ENCODE measurements around the gene GALNT9. TPM values are rescaled to one million over a fixed set of nuclear protein-coding genes. Genes with fewer than 3 reads are reported as not detected.

The GALNT9 gene
- total and polyA plus RNA-seq, 2 donors (not counting 1 experiment from before 2014, with no cell fraction given): 0.10 to 2.8 TPM

GRCh38 chr12:132166801-132167591 is 162.4 kb downstream of the GALNT9 start:
- no peak overlapping the region for H3K27ac ChIP-seq (ENCODE audit: insufficient read depth, low read length)
- peaks cover 8% of the 10 kb centered on the region for H3K4me1 ChIP-seq (ENCODE audit: control insufficient read depth, extremely low read depth, insufficient read depth, low read length)
- no peak overlapping the region for H3K4me2 ChIP-seq (ENCODE audit: extremely low read depth, insufficient read depth, low read length)
- no peak overlapping the region for H3K9ac ChIP-seq (ENCODE audit: insufficient read depth, low read length)
- TF ChIP-seq CTCF (conservative IDR thresholded peaks at IDR 0.05 in 1 of 2, IDR thresholded peaks at IDR 0.05 in 1 of 2; ENCODE audit: low read depth in 1 of 2, low read length in 2 of 2): no peak
- no peak for TF ChIP-seq EZH2 (IDR thresholded peaks at IDR 0.05; ENCODE audit: low read length, missing control alignments)
- H3K9me3 ChIP-seq (ENCODE audit: control insufficient read depth, insufficient read depth, low read depth, low read length): no peaks in the 10 kb centered on the region
- no peak overlapping the region for H3K4me3 ChIP-seq (replicated peaks in 1 of 4; ENCODE audit: control extremely low read depth in 1 of 4, insufficient read depth in 1 of 4, low read depth in 3 of 4, low read length in 4 of 4)
- DNase-seq (ENCODE audit: low read depth in 2 of 2): no peak
- no peaks in the 10 kb centered on the region for H3K36me3 ChIP-seq (ENCODE audit: control insufficient read depth, insufficient read depth, low read length)
- H3K27me3 ChIP-seq (ENCODE audit: control insufficient read depth, insufficient read depth, low read length): peaks cover 2% of the 10 kb centered on the region
- no peaks in the 10 kb centered on the region for H4K20me1 ChIP-seq (ENCODE audit: control insufficient read depth, extremely low read depth, insufficient read depth, low read length)
- H3K79me2 ChIP-seq (ENCODE audit: control insufficient read depth, insufficient read depth, low read length): no peaks in the 10 kb centered on the region
- H2AFZ ChIP-seq (ENCODE audit: low read length): no peak overlapping the region

GRCh38 chr12:132166093-132166492 is 163.3 kb downstream of the GALNT9 start:
- no peak overlapping the region for H2AFZ ChIP-seq (ENCODE audit: low read length)
- H3K4me3 ChIP-seq (replicated peaks in 1 of 4; ENCODE audit: control extremely low read depth in 1 of 4, insufficient read depth in 1 of 4, low read depth in 3 of 4, low read length in 4 of 4): no peak overlapping the region
- no peak overlapping the region for H3K9ac ChIP-seq (ENCODE audit: insufficient read depth, low read length)
- no peaks in the 10 kb centered on the region for H3K9me3 ChIP-seq (ENCODE audit: control insufficient read depth, insufficient read depth, low read depth, low read length)
- no peak for DNase-seq (ENCODE audit: low read depth in 2 of 2)
- H3K4me2 ChIP-seq (ENCODE audit: extremely low read depth, insufficient read depth, low read length): no peak overlapping the region
- H4K20me1 ChIP-seq (ENCODE audit: control insufficient read depth, extremely low read depth, insufficient read depth, low read length): no peaks in the 10 kb centered on the region
- H3K27ac ChIP-seq (ENCODE audit: insufficient read depth, low read length): no peak overlapping the region
- H3K79me2 ChIP-seq (ENCODE audit: control insufficient read depth, insufficient read depth, low read length): no peaks in the 10 kb centered on the region
- H3K36me3 ChIP-seq (ENCODE audit: control insufficient read depth, insufficient read depth, low read length): no peaks in the 10 kb centered on the region
- peaks cover 9% of the 10 kb centered on the region for H3K4me1 ChIP-seq (ENCODE audit: control insufficient read depth, extremely low read depth, insufficient read depth, low read length)
- TF ChIP-seq EZH2 (IDR thresholded peaks at IDR 0.05; ENCODE audit: low read length, missing control alignments) (no peak), CTCF (conservative IDR thresholded peaks at IDR 0.05 in 1 of 2, IDR thresholded peaks at IDR 0.05 in 1 of 2; ENCODE audit: low read depth in 1 of 2, low read length in 2 of 2) (no peak)
- no peaks in the 10 kb centered on the region for H3K27me3 ChIP-seq (ENCODE audit: control insufficient read depth, insufficient read depth, low read length)

DNA sequence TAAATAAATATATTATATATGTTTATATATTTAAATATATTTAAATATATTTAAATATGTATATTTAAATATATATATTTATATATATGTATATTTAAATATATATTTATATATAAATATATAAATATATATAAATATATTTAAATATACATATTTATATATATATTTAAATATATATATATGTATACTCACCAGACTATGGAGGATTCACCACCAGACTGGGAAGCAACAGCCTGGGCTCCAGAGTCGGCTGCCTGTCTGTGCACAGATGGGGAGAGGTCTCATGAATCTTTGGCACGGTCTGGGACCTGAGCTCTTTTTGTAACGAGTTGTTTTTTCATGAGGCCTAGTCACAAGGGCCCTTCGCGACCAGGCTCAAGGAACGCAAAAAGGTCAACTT is 163.8 kb downstream of the GALNT9 start:
- no peaks in the 10 kb centered on the region for H3K79me2 ChIP-seq (ENCODE audit: control insufficient read depth, insufficient read depth, low read length)
- no peak overlapping the region for H3K4me2 ChIP-seq (ENCODE audit: extremely low read depth, insufficient read depth, low read length)
- H3K9ac ChIP-seq (ENCODE audit: insufficient read depth, low read length): no peak overlapping the region
- no peaks in the 10 kb centered on the region for H3K27me3 ChIP-seq (ENCODE audit: control insufficient read depth, insufficient read depth, low read length)
- no peak for DNase-seq (ENCODE audit: low read depth in 2 of 2)
- H4K20me1 ChIP-seq (ENCODE audit: control insufficient read depth, extremely low read depth, insufficient read depth, low read length): no peaks in the 10 kb centered on the region
- no peak overlapping the region for H3K4me3 ChIP-seq (replicated peaks in 1 of 4; ENCODE audit: control extremely low read depth in 1 of 4, insufficient read depth in 1 of 4, low read depth in 3 of 4, low read length in 4 of 4)
- no peaks in the 10 kb centered on the region for H3K36me3 ChIP-seq (ENCODE audit: control insufficient read depth, insufficient read depth, low read length)
- H2AFZ ChIP-seq (ENCODE audit: low read length): no peak overlapping the region
- H3K9me3 ChIP-seq (ENCODE audit: control insufficient read depth, insufficient read depth, low read depth, low read length): no peaks in the 10 kb centered on the region
- peaks cover 9% of the 10 kb centered on the region for H3K4me1 ChIP-seq (ENCODE audit: control insufficient read depth, extremely low read depth, insufficient read depth, low read length)
- H3K27ac ChIP-seq (ENCODE audit: insufficient read depth, low read length): no peak overlapping the region
- TF ChIP-seq EZH2 (IDR thresholded peaks at IDR 0.05; ENCODE audit: low read length, missing control alignments) (no peak), CTCF (conservative IDR thresholded peaks at IDR 0.05 in 1 of 2, IDR thresholded peaks at IDR 0.05 in 1 of 2; ENCODE audit: low read depth in 1 of 2, low read length in 2 of 2) (no peak)
